HG03159 (cell line): Measurements from ENCODE around the gene ENDOU.
A peak's percentile ranks its signal among the peaks of the same experiment; 100 is the strongest.

Experiments used
- ATAC-seq: cut with Tn5 transposase; IDR thresholded peaks from one replicate; pipeline ENCODE4 v1.9.1; 2021; ENCODE audit warnings: mild to moderate bottlenecking, moderate library complexity; ENCODE audit not compliant: unreplicated experiment

ENDOU gene

DNA sequence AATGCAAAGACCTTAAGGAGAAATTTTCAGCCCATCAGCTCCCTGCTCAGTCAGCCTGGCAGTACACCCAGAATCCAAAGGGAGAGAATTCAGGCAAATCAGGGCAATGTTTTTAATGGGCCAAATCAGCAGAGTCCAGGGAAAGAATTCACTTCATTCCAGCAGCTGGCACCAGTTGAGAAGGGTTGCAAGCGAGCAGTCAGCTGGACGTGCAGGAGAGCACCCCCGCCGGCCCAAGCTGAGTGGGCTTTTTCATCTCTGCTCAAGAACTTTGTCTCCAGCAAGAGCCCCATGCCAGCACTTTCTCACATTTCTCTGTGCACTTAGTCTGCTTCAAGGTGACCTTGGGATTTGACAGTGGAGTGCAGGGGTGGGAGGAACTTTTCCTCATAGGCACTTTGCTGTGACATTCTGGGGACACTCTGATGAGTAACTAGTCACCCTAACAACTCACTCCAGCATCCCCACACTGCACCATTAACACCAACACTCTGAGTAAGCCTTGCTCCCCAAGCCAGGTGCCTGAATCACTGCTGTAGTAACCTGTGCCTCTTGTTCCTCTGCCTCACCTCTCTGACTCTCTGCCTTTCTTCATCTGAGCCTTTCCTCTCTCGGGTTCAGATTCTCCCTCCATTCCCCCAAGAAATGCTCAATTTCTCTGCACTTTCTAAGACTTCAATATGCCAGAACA, 2.2 kb downstream of the ENDOU start:
- ATAC-seq = no peak

DNA sequence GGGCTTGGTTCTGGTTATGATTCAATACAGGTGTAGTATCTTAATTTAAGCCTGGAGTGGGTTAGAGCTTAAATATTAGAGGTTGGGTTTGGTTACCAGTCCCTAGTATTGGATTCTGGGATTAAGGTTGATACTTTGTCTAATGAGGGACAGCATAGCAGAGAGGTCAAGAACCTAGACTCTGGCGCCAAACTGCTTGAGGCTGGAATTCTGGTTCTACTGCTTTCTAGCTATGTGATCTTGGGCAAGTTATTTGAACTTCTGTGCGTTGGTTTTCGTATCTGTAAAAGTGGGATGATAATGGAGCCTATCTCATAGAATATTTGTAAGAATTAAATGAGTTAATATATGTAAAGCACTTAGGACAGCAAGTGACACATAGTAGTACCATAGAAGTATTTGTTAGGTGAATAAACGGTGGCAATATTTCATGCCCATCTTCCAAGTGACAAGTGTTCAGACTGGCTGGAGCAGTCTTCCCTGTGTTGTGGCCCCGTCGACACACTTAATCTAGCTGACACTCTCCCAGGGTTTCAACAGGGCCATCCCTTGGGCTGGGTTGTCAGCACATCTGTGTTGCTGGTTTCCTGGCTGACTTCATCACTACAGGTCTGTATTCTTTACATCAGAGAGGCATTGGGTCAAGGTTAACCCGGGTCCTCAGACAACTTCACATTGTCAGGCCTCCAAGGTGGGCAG, 3.0 kb downstream of the ENDOU start:
- no peak for ATAC-seq

DNA sequence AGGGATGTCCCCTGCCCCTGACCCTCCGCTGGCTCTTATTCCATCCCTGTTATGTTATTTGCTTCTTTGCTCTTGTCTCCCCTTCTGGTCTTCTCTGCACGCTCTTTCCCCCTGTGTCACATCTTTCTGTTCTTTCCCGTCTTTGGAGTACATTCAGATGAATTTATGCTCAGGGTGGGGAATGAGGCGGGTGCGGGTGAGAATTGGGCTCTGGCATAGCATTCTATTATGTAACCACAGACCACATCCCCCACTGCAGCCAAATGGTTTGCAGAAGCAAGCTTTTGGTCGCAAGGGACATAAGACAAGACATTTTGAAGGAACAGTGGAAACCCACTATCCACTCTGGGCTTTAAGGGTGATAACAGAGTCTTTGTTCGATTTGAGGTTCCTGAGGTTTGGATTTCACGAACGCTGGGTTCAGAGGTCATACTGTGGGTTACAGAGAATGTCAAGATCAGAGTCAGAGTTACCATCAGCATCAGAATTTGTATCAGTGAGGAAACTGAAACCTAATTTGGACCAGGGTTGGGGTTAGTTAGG, 3.8 kb downstream of the ENDOU start:
- no peak for ATAC-seq

DNA sequence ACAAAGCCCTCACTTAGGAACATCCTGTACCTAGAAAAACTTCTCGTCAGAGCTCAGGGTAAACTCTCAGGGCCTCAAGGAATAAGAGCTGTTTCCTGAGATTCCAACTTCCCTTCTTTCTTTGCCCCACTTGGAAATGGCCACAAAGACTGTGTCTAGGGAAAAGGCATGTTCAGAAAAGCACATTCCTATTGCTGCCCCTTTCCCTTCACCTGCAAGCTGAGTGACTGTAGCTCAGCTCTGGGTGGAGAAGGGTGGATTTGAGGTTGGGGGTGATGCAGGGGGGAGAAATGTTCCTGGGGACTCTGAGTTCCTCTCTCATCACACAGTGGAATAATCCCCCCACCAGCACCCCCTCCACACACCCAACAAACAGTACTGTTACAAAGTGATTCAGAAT, 6.8 kb downstream of the ENDOU start:
- ATAC-seq = no peak

DNA sequence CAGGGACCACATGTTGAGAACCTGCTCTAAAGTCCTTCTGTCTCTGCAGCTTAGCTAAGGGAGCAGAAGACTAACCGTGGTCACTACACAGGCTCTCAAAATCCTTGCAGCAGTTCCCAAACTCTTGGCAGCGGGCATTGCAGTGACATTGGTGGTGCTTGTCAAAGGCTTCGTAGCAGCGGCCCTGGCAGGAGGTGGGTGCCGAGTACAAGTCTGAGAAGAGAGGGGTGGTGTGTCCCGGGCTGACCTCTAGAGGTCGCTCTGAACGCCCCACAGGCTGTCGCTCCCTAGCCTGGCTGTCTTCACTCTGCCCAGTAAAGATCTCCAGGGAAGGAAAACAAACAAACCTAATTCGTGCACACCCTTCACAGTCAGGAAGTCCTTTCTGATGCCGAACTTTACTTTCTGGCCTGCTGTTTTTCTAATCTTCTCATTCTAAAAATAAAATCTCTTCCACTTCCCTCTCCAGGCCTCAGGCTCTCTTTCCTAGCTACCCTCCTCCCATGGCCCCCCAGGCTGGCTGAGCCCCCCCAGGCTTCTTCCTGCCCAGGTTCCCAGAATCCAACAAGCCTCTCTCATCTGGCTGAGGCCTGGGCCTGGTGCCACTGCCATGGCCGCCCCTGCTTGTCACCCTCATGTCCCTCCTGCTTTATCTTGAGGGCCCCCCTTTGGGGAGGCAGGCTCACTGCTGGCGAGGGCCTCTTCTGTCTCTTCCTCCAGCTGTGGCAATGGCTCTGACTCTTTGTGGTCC, 7.7 kb downstream of the ENDOU start:
- no peak for ATAC-seq

DNA sequence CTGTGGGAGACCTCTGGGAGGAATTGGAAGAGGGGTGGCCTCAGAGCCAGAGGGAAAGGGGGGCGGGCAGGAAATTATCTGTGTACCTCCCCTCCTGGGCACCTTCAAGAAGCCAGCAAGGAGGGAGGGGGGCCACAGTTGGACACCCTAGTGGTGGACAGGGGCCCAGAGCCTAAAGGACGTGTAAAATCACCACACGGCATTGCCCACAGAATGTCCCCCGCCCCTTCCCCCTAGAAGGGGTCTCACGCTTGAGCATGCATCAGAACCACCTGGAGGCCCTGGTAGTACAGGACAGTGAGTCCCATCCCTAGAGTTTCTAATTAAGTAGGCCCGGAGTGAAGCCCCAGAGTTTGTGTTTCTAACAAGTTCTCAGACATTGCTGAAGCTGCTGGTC, 8.2 kb downstream of the ENDOU start:
- ATAC-seq = no peak

DNA sequence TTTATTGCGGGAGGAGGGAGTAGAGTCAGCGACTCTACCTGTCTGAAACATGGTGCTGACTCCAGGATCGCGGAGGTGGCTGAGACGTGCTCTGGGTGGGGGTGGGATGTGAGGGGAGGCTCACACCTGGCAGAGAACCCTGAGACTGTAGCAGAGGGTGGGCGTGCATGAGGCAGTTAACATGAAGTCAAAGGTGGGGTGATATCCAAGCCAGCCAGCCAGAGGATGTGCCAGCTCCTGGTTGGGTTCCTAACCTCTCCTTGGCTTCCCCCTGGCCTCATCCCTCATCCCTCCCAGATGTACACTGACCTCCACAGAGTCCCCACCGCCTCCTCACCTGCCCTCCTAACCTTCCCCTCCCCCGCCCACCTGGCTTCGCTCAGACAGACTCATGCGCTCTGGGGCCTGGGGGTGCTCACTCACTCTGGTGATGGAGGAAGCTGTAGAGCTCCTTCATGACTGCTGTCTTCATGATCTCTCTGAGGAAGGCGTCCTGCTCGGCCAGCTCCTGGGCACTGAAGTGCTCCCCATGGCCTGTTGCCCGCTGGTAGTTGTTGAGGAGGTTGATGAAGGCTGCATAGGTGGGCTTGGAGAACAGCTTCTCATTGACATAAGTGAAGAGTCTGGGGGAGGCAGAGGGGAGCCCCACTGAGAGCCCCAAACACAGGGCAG, 9.3 kb downstream of the ENDOU start:
- ATAC-seq = no peak

DNA sequence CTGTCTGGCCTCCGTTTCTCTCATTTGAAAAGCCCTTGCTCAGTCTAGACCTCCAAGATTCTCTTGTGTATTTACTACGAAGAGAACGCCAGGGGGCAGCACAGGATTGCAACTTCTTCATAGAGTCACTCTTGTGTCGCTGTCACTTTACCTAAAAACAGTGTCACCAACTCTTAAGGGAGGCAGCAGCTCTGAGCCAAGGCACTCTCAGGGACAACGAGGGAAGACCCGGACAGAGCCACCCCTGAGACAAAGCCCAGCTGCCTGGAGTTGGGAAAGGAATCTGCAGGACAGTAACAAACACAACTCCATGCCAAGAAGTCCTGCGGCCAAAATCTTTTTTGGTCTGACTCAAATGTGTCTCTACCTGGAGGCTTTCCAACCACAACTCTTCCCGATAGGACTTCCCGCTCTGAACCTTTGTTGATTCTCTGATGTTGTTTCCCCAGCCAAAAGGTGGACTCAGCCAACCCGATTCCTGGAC, 9.9 kb downstream of the ENDOU start:
- peak; percentile 74 for ATAC-seq

DNA sequence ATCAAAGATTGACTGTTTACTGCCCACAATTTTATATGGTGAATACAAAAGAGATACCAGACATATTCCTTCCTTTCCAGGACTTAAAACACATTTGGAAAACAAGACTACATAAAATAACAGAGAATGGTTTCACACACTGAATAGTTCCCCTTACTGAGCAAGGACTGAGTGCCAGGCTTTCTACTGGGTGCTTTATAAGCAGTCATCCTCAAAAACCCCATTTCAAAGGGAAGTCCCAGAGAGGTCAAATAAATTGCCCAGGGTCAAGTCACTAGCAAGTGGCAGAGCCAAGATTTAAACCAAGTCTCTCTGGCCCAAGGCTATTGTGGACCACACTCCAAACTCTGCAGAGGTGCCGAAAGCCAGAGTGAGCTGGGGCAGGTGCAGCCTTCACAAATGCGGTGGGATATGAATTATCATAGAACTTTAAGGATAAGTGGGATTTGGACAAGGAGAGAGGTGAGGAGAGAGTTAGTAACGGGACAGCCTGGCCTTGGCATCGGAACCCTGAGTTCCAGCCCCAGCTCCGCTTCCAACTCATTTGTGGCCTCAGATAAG, 10.4 kb downstream of the ENDOU start:
- no peak for ATAC-seq

DNA sequence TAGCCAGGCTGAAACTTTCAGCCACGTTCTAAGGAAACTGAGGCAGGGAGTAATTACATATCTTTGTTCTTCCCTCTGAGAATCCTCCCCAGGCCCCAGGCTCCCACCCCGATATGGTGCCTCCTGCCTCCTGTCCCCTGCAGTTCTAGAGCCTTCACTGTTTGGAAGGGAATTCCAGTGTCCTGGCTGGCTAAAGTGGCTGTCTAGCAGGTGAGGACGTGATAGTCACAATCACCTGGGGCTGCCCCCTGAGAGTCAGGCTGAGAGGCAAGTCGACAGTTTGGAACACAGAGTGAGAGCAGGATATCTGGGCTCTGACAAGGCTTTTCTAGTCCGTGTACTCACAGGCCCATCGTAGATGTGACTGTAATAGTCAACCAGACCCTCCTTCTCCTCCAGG, 13.1 kb downstream of the ENDOU start:
- no peak for ATAC-seq

DNA sequence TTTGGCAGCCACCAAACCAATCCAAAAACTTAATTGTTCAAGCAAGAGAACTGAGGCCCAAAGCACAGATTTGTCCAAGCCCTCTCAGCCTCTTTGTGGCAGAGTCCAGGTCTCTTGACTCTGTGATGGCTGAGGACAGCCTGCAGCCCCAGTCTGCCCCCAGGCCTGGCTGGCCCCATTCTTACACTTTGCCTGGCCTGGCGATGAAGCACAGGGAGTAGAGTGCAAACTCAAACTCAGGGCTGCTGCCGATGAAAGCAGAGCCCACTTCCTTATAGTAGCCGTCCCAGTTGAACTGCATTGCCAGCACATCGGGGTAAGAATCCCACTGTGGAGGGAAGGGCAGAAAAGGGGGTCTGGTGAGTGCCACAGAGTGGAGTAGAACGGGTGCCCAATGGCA, 13.8 kb downstream of the ENDOU start:
- no peak for ATAC-seq

DNA sequence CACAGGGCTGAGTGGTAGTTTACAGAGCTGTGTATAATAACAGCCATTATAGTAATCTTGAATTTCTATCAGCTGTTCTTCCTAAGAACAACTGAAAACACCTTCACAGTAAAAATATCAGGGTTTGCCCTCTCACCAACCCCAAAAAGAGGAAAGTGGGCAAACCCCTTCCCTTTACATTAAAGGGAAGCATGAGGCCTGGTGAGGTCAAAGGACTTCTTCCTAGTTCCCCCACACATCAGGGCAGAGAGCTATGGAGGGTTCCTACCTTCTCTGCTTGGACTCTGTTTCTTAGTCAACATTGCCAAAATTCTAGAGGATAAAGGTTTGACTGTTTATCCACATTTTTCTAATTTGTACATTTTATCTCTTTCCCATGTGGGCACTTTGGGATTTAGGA, 15.0 kb downstream of the ENDOU start:
- no peak for ATAC-seq

DNA sequence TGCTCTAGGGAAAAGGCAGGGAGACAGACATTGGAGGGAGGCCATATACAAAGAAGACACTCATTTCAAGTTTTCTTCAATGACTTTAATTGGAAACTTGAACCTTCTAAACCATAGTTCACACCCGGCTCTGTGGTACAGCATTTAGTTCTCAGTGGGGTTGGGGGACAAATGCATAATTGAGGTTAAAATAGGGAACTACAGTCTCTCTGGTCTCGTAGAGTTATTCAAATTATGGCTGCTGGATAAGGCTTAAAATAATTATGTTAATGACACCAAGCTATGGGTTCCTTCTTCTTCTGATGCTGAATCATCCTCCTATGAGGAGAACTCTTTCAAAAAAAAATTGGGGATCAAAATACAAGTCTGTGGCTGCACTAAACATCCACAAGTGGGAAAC, 15.6 kb downstream of the ENDOU start:
- ATAC-seq = no peak

DNA sequence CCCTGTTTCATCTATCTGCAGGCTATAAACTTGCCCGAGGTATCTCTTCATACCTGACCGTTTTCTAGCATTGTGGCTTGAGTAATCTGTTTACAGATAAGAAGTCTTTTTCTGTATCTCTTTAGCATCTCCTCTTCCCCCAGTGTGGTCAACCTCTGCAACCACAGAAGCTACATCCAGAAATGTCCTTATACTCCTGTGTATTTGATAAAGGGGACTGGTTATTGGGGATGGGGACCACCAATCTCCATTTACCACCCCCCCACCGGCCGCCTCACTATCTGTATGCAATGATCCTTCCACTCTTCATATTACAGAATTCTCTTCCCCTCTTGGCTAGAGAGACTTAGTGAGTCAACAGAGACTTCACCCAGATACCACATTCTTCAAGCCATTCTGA, 16.1 kb downstream of the ENDOU start:
- no peak for ATAC-seq

DNA sequence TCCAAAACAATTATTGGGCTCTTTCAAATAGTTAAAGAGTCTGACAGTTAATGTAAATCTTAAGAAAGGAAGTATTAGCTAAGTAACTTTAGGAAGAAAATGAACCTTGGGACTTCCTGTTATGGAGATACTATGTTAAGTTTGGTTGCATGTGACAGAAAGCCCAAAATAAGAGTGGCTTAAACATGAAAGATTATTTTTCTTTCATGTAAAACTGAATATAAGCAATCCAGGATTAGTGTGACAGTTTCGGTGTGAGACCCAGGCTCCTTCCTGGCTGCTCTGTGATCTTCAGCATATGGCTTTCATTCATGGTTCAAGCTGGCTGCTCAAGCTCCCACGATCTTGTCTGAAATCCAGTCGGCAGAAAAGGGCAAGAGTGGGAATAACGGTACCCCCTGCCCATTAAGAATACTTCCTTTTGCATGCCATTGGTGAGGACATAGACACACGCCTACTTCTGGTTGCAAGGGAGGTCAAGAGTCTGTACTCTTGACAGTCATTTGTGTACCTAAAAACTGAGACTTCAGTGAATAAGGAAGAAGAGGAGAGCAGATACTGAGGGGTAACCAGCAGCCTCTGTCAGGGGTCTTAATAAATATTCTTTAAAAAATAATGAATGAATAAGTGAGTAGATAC, 17.3 kb downstream of the ENDOU start:
- no peak for ATAC-seq

DNA sequence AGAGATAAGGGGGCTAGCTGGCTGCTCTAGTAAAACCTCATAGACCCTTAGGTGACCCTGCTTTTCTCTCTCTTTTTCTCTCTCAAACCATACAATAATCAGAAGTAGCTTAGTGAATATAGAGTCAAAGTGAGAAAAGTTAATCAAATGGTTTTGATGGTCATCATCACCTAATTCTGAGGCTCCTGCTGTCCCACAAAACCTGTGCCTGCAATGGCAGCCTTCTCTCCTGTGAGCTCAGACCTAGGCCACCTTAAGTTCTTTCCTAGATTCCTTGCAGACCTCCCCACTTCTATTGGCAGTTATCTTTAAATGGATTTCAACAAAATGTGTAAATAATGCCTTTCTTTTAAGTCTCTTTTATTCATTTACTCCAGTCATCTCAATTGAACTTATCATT, 17.9 kb downstream of the ENDOU start:
- ATAC-seq = no peak

DNA sequence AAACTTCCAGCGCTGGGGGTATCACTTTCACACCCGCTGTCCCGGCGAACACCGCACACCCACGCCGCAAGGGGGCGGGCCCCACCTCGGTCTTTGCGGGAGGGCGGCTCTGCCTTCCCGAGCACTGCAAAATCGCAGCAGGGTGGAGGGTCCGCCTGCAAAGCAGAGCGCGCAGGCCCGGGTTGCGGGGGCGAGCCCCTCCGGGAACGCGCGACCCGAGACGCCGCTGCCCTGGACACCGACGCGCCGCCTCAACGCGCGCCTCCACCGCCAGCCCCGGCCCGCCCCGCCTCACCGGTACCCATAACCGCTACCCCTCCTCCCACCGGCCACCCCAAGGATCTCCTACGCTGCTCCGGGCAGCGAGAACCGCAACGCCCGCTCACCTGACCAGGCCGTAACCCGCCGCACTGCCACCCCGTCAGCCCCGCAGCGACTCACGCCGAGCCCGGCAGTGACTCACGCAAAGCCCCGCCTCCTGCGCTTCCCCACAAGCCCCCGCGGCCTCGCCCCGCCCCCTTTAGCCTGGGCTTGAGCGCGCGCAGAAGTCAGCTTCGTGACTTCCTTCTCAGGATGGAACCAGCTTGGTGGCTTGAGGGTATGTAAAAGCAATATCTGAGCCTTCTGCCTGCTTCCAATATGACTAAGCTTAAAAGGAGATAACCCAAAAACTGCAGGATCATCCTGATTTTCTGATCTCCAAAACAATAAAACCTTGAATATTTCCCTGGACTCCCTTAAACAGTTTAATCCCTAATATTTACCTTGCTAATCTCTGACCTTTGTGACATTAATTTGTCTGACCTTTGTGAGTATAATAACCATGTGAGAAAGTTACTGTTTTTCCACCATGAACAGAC, 19.5 kb downstream of the ENDOU start, which contains the start of gene RPAP3:
Gene RPAP3, minus strand, starts transcription at position 465 of the 860 bp plus-strand sequence. CDS start 3,190 bp downstream, outside the sequence.
- ATAC-seq = peak; percentile 82

DNA sequence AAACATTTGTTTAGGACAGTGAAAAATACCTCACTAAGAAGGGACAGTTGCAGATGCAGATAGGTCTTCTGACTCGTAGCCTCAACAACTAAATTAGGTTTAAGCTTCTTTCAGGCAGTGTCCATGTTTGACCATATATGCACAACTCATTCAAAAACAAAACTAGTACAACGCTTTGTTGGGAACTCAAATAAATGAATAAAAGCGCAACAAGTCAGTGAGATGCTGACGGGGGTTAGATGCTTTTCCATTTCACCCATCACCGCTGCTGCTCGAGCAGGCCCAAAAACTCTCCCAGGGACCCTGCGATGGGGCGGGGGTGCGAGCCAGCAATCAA, 20.1 kb downstream of the ENDOU start:
- ATAC-seq = no peak

DNA sequence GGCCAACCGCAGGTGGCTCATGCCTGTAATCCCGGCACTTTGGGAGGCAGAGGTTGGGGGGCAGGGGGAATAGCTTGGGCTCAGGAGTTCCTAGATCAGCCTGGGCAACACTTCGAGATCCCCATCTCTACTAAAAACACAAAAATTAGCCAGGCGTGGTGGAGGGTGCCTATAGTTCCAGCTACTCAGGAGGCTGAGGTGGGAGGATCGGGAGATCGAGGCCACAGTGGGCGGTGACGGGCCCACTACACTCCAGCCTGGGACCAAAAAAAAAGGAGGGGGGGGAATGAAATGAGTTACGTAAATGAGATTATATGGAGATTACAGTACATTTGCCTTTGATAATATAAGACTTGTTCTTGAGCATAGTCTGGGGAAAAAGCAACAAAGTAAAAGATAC, 20.6 kb downstream of the ENDOU start:
- ATAC-seq = no peak
